CD14-positive monocyte (primary cell): ENCODE data around the gene CCL16. TPM values are rescaled to one million over a fixed set of nuclear protein-coding genes. Genes with fewer than 3 reads are reported as not detected.

Source experiments
- DNase-seq, 3 donors: peaks; one replicate each; pipeline ENCODE4 v3.0.0-alpha.2; 2011 to 2022
- H2AFZ ChIP-seq: 2 replicates; pipeline ENCODE4 v1.6.0; 2012; ENCODE audit warnings: mild to moderate bottlenecking, low read depth, low read length, inconsistent platforms; ENCODE audit not compliant: insufficient read depth, poor library complexity, severe bottlenecking
- H3K27ac ChIP-seq, 2 donors: 1 replicate in 1 of 2; 2 replicates in 1 of 2; pipeline ENCODE4 v1.5.1; 2012 to 2013; ENCODE audit warnings: low read length in 2 of 2, control low read depth in 1 of 2, inconsistent platforms in 1 of 2, low read depth in 1 of 2, mild to moderate bottlenecking in 1 of 2
- H3K27me3 ChIP-seq, 2 donors: one replicate each; pipeline versions ENCODE4 v1.6.0 to v1.6.1; 2011 to 2013; ENCODE audit warnings: low read length in 2 of 2; ENCODE audit not compliant: control insufficient read depth in 2 of 2, insufficient read depth in 2 of 2
- H3K36me3 ChIP-seq, 2 donors: replicated peaks in 1 of 2; 1 replicate in 1 of 2; 2 replicates in 1 of 2; pipeline versions ENCODE4 v1.5.1 to v1.6.1; 2012 to 2013; ENCODE audit warnings: low read length in 2 of 2, control low read depth in 1 of 2, inconsistent platforms in 1 of 2, mild to moderate bottlenecking in 1 of 2; ENCODE audit not compliant: insufficient read depth in 2 of 2, control insufficient read depth in 1 of 2
- H3K4me1 ChIP-seq, 2 donors: 1 replicate in 1 of 2; 2 replicates in 1 of 2; pipeline versions ENCODE4 v1.5.1 to v1.6.1; 2012 to 2013; ENCODE audit warnings: low read length in 2 of 2, control low read depth in 1 of 2, inconsistent platforms in 1 of 2, mild to moderate bottlenecking in 1 of 2, moderate library complexity in 1 of 2; ENCODE audit not compliant: insufficient read depth in 2 of 2, control insufficient read depth in 1 of 2
- H3K4me2 ChIP-seq: replicated peaks from 2 replicates; pipeline ENCODE3; 2012; ENCODE audit warnings: low read length, moderate library complexity, mild to moderate bottlenecking; ENCODE audit not compliant: poor library complexity, severe bottlenecking; ENCODE audit errors: extremely low read depth
- H3K4me3 ChIP-seq, 3 experiments: fragments of 200-600 bp in 1 of 3; sonication (generic) in 1 of 3; replicated peaks in 1 of 3; 1 replicate in 2 of 3; 2 replicates in 1 of 3; pipeline ENCODE4 v1.5.1; 2011 to 2013; ENCODE audit warnings: low read length in 3 of 3, mild to moderate bottlenecking in 3 of 3, control low read depth in 2 of 3, low read depth in 2 of 3, inconsistent platforms in 1 of 3, moderate library complexity in 1 of 3
- H3K79me2 ChIP-seq: 2 replicates; pipeline ENCODE4 v1.6.0; 2012; ENCODE audit warnings: mild to moderate bottlenecking, control low read depth, inconsistent platforms, low read length, moderate library complexity; ENCODE audit not compliant: insufficient read depth
- H3K9ac ChIP-seq: 2 replicates; pipeline ENCODE4 v1.6.0; 2017; ENCODE audit warnings: low read length, mild to moderate bottlenecking; ENCODE audit not compliant: insufficient read depth, poor library complexity, severe bottlenecking
- H3K9me3 ChIP-seq, 2 donors: replicated peaks in 1 of 2; 1 replicate in 1 of 2; 2 replicates in 1 of 2; pipeline versions ENCODE4 v1.5.1 to v1.6.1; 2012 to 2013; ENCODE audit warnings: low read length in 2 of 2, control low read depth in 1 of 2; ENCODE audit not compliant: control insufficient read depth in 1 of 2, insufficient read depth in 1 of 2
- H4K20me1 ChIP-seq: 2 replicates; pipeline ENCODE4 v1.6.0; 2012; ENCODE audit warnings: mild to moderate bottlenecking, low read length, control low read depth, moderate library complexity; ENCODE audit not compliant: insufficient read depth
- H3K27ac Mint-ChIP-seq, 7 donors: one replicate each; pipeline ENCODE4 v1.8.0; 2020; ENCODE audit warnings: mild to moderate bottlenecking in 7 of 7, mixed read lengths in 7 of 7, moderate library complexity in 6 of 7, inconsistent platforms in 2 of 7
- H3K27me3 Mint-ChIP-seq, 3 donors: one replicate each; pipeline ENCODE4 v1.8.0; 2021 to 2022; ENCODE audit warnings: low read depth in 3 of 3, mild to moderate bottlenecking in 3 of 3, mixed read lengths in 3 of 3, moderate library complexity in 3 of 3, inconsistent platforms in 1 of 3
- H3K36me3 Mint-ChIP-seq, 2 donors: one replicate each; pipeline ENCODE4 v1.8.0; 2020; ENCODE audit warnings: mixed read lengths in 2 of 2, inconsistent platforms in 1 of 2, mild to moderate bottlenecking in 1 of 2
- H3K4me1 Mint-ChIP-seq: one replicate; pipeline ENCODE4 v1.8.0; 2020; ENCODE audit warnings: mild to moderate bottlenecking, mixed read lengths
- H3K4me3 Mint-ChIP-seq, 2 donors: one replicate each; pipeline ENCODE4 v1.8.0; 2020; ENCODE audit warnings: mild to moderate bottlenecking in 2 of 2, mixed read lengths in 2 of 2, moderate library complexity in 1 of 2
- H3K9me3 Mint-ChIP-seq, 7 donors: one replicate each; pipeline ENCODE4 v1.8.0; 2020 to 2022; ENCODE audit warnings: mixed read lengths in 7 of 7, mild to moderate bottlenecking in 6 of 7, moderate library complexity in 6 of 7, inconsistent platforms in 2 of 7
- WGBS: methylation state at CpG from one replicate; pipeline ENCODE4 v1.1.5; 2013; ENCODE audit warnings: missing lambda C conversion rate; ENCODE audit not compliant: insufficient coverage; 5-methylcytosine and 5-hydroxymethylcytosine counted together
- intact Hi-C, 2 donors: fragments of 100-400 bp; cut with micrococcal nuclease; formaldehyde crosslinking; loops; one replicate each; pipeline versions ENCODE4 v1.15.0 to v1.15.1; 2023
- polyA plus RNA-seq, 3 donors: library from polyadenylated mRNA; depleted of rRNA in 1 of 3; unstranded in 2 of 3; stranded (reverse) in 1 of 3; fragments of 300-500 nt in 2 of 3; fragments of >200 nt in 1 of 3; fragmentation: Illumina TruSeq in 2 of 3; gene quantifications; 1 replicate in 2 of 3; 2 replicates in 1 of 3; pipeline ENCODE4 v1.2.3, GENCODE V29; 2012 to 2021
- TF ChIP-seq, protein P1 (sequence below): fragments of 200-600 bp; IDR thresholded peaks from one replicate; pipeline ENCODE4 v1.8.0; 2022; ENCODE audit warnings: antibody characterized with exemption, mild to moderate bottlenecking

Gene CCL16
- polyA plus RNA-seq, 3 donors = not detected

DNA sequence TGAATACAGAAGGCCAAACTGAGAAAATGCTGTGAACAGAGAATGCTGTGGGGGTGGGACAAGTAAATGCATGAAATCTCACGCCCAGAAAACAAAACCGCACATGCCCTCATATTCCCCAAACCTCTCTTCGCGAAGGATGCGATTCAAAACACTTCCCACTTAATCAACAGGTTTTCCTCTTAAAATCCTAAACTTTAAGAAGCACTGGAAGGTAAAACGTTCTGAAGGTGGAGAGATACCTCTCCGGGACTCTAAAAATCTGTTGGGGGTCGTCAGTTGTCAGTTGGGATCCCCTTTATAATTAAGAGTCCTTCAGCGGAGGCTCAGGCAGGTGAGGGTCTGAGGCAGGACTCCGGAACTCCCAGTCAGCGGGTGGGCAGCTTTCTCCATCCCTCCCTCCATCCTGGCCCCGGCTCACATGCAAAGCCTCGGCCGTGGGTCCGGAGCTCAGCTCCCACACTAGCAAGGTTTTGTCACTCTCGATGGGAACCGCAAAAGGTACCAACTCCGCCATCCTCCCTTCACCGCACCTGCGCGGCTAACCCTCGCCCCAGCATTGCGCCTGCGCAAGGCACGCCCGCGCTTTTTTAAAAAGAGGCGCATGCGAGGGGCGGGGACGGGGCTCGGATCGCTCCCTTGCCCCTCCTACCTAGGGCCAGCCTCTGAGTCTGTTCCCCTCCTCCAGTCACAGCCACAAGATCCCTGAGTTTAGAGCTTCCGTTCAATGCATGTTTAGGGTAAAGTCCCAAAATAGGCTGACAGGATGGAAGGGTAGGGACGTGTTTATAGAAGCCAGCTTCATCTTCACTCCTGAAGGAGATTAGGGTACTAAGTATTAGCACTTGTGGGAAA is 50.9 kb downstream of the CCL16 start, which contains the start of gene RDM1:
TSS of gene RDM1 (minus strand) at position 563 of the 855 bp plus-strand sequence. CDS start at position 517, 46 bp downstream.
- Histone ChIP-seq H3K9me3 (no peaks in the 10 kb centered on the region), H3K4me3 (peak within 1 kb of the TSS; percentile 14 to 71 (median 46)), H3K27ac (no peak within 1 kb of the TSS), H3K4me1 (peaks cover 15% of the 10 kb centered on the region in 2 donors), H3K79me2 (no peaks in the 10 kb centered on the region), H3K36me3 (no peaks in the 10 kb centered on the region), H3K27me3 (no peaks in the 10 kb centered on the region), H4K20me1 (no peaks in the 10 kb centered on the region), H2AFZ (peak within 1 kb of the TSS; percentile 85), H3K4me2 (peak within 1 kb of the TSS; percentile 92), H3K9ac (peak within 1 kb of the TSS; percentile 38)
- Mint-ChIP-seq H3K27ac (peak within 1 kb of the TSS in 1 of 7 donors; percentile 57), H3K9me3 (peaks cover 0 to 2% (median 0%) of the 10 kb centered on the region in 7 donors), H3K4me1 (peaks cover 18% of the 10 kb centered on the region), H3K4me3 (peak within 1 kb of the TSS; percentile 75 to 89), H3K27me3 (peaks cover 0 to 2% (median 0%) of the 10 kb centered on the region in 3 donors), H3K36me3 (peaks cover 3 to 4% of the 10 kb centered on the region in 2 donors)
- TF ChIP-seq, protein P1, sequence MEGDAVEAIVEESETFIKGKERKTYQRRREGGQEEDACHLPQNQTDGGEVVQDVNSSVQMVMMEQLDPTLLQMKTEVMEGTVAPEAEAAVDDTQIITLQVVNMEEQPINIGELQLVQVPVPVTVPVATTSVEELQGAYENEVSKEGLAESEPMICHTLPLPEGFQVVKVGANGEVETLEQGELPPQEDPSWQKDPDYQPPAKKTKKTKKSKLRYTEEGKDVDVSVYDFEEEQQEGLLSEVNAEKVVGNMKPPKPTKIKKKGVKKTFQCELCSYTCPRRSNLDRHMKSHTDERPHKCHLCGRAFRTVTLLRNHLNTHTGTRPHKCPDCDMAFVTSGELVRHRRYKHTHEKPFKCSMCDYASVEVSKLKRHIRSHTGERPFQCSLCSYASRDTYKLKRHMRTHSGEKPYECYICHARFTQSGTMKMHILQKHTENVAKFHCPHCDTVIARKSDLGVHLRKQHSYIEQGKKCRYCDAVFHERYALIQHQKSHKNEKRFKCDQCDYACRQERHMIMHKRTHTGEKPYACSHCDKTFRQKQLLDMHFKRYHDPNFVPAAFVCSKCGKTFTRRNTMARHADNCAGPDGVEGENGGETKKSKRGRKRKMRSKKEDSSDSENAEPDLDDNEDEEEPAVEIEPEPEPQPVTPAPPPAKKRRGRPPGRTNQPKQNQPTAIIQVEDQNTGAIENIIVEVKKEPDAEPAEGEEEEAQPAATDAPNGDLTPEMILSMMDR = no peak
- WGBS = 0% methylated on average over 20 of the region's 35 CpGs
- intact Hi-C loops = no loop called here
- peak; percentile 8 to 33 (median 12) for DNase-seq

DNA sequence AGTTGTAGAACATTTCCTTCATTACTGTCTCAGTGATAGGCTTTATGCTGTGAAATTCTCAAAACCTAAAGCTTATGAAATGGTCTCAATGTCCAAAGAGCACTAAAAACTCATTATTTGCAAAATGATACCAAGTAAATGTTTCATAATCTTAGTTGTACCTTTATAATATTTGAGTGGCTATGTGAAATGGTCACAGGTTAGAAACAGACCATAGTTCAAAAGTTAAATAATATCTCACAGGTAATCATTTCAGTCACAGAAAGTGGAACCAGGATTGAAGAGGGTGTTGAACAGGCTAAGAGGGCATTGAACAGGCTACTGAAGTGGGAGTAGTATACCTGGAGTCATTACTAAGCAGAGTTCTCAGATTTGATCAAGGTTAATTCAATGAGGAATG is 53.6 kb downstream of the CCL16 start:
- no peak overlapping the region for H3K27ac Mint-ChIP-seq
- H3K27me3 Mint-ChIP-seq = peaks cover 0 to 2% (median 0%) of the 10 kb centered on the region in 3 donors
- peaks cover 5 to 18% of the 10 kb centered on the region in 2 donors for H3K36me3 Mint-ChIP-seq

More for the DNA sequence above, 53.6 kb downstream of the CCL16 start:
- Histone ChIP-seq H3K79me2 (no peaks in the 10 kb centered on the region), H3K36me3 (no peaks in the 10 kb centered on the region), H3K4me2 (no peak overlapping the region), H3K27ac (no peak overlapping the region), H3K9ac (no peak overlapping the region), H3K9me3 (no peaks in the 10 kb centered on the region), H2AFZ (no peak overlapping the region), H3K27me3 (no peaks in the 10 kb centered on the region), H3K4me3 (no peak overlapping the region), H3K4me1 (peaks cover 15% of the 10 kb centered on the region in 2 donors), H4K20me1 (no peaks in the 10 kb centered on the region)
- no peak for DNase-seq
- Mint-ChIP-seq H3K4me1 (peaks cover 24% of the 10 kb centered on the region), H3K9me3 (no peaks in the 10 kb centered on the region), H3K4me3 (no peak overlapping the region)
- TF ChIP-seq, protein P1 = no peak
- intact Hi-C loops = no loop called here

Other genes starting within 250 kb of the CCL16 start
- not detected for gene RASL10B, start 249.9 kb downstream of the CCL16 start, polyA plus RNA-seq
- not detected for gene GAS2L2, start 228.3 kb downstream of the CCL16 start, polyA plus RNA-seq
- under 1 TPM in 1 of 3 donors, not detected in 2; 0.23 TPM for gene C17orf50, start 220.6 kb downstream of the CCL16 start, polyA plus RNA-seq
- not detected for gene MMP28, start 185.9 kb downstream of the CCL16 start, polyA plus RNA-seq
- gene TAF15, start 172.0 kb downstream of the CCL16 start, polyA plus RNA-seq = 10 to 100 TPM in 2 of 3 donors, 1 to 10 TPM in 1; 6.0 to 50.6 (median 16.3) TPM
- gene HEATR9, start 112.6 kb downstream of the CCL16 start, polyA plus RNA-seq = not detected
- gene CCL5, start 101.1 kb downstream of the CCL16 start, polyA plus RNA-seq = 1 to 10 TPM in 2 of 3 donors, under 1 TPM in 1; 0.95 to 6.8 (median 2.8) TPM
- gene RDM1, start 50.7 kb downstream of the CCL16 start, polyA plus RNA-seq = not detected
- gene LYZL6, start 37.8 kb downstream of the CCL16 start, polyA plus RNA-seq = not detected
- gene CCL14, start 5.2 kb upstream of the CCL16 start, polyA plus RNA-seq = not detected
- gene CCL15, start 20.1 kb upstream of the CCL16 start, polyA plus RNA-seq = not detected
- under 1 TPM in 2 of 3 donors, not detected in 1; 0.31 to 0.89 TPM for gene CCL23, start 36.5 kb upstream of the CCL16 start, polyA plus RNA-seq
- gene CCL18, start 82.8 kb upstream of the CCL16 start, polyA plus RNA-seq = not detected
- 100 to 1,000 TPM; 161 to 328 (median 190) TPM for gene CCL3, start 108.6 kb upstream of the CCL16 start, polyA plus RNA-seq
- 10 to 100 TPM; 11.8 to 41.7 (median 40.6) TPM for gene CCL4, start 122.3 kb upstream of the CCL16 start, polyA plus RNA-seq
- 1 to 10 TPM in 1 of 3 donors, not detected in 2; 1.8 TPM for gene TBC1D3B, start 195.1 kb upstream of the CCL16 start, polyA plus RNA-seq
- 100 to 1,000 TPM in 2 of 3 donors, 10 to 100 TPM in 1; 57.7 to 230 (median 137) TPM for gene CCL3L1, start 215.3 kb upstream of the CCL16 start, polyA plus RNA-seq
- gene CCL4L2, start 229.6 kb upstream of the CCL16 start, polyA plus RNA-seq = 10 to 100 TPM; 24.8 to 32.7 (median 25.3) TPM